ENCODE measurements around the gene GLS.

GLS gene

DNA sequence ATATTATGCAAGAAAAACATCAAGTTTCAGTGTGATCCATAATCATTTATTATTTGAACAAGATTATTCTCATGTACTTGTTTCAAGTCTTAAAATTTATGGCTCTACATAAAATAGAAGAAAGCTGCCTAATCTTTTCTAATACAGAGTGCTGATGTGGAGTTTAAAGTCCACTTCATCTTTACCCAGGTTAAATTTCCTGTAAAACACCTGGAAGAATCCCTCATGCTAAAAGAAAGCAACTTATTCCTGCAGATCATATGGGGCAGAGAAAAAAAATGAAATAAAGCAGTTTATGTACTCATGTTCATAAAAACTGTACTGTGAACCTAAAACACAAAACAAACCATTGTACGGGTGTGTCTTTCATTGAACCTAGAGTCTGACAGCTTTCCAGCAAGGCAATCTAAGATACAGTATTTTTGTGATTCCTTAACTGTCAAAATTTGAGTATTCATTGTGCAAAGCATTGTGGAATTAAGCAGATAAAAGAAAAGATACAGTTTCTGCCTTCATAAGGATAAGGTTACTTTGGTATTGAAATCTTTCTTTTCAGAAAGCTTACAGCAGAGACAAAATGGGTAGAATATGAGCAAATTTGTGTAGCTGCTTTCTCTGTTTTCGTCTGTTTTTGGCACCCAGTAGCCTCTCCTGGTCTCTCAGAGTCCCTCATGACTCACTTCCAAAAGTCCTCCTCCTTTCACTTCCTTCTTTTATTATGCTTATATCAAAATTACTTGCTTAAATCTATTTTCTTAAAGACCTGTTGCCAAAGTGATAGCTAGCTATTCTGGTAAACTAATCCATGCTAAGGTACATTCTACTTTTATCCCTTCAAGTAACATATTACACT is 26.9 kb upstream of the GLS start (continued):
- TF ChIP-seq, protein P1, sequence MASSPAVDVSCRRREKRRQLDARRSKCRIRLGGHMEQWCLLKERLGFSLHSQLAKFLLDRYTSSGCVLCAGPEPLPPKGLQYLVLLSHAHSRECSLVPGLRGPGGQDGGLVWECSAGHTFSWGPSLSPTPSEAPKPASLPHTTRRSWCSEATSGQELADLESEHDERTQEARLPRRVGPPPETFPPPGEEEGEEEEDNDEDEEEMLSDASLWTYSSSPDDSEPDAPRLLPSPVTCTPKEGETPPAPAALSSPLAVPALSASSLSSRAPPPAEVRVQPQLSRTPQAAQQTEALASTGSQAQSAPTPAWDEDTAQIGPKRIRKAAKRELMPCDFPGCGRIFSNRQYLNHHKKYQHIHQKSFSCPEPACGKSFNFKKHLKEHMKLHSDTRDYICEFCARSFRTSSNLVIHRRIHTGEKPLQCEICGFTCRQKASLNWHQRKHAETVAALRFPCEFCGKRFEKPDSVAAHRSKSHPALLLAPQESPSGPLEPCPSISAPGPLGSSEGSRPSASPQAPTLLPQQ (tag by site-specific recombination; IDR thresholded peaks at IDR 0.05) = no peak
- TF ChIP-seq YY1 (tag by site-specific recombination; IDR thresholded peaks at IDR 0.05) (no peak), ZNF132 (tag by site-specific recombination; IDR thresholded peaks at IDR 0.05; ENCODE audit: borderline replicate concordance) (no peak), ZNF2 (tag by site-specific recombination; IDR thresholded peaks at IDR 0.05) (no peak)
- TF ChIP-seq, protein P2, sequence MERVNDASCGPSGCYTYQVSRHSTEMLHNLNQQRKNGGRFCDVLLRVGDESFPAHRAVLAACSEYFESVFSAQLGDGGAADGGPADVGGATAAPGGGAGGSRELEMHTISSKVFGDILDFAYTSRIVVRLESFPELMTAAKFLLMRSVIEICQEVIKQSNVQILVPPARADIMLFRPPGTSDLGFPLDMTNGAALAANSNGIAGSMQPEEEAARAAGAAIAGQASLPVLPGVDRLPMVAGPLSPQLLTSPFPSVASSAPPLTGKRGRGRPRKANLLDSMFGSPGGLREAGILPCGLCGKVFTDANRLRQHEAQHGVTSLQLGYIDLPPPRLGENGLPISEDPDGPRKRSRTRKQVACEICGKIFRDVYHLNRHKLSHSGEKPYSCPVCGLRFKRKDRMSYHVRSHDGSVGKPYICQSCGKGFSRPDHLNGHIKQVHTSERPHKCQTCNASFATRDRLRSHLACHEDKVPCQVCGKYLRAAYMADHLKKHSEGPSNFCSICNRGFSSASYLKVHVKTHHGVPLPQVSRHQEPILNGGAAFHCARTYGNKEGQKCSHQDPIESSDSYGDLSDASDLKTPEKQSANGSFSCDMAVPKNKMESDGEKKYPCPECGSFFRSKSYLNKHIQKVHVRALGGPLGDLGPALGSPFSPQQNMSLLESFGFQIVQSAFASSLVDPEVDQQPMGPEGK (tag by site-specific recombination; IDR thresholded peaks at IDR 0.05) = no peak

DNA sequence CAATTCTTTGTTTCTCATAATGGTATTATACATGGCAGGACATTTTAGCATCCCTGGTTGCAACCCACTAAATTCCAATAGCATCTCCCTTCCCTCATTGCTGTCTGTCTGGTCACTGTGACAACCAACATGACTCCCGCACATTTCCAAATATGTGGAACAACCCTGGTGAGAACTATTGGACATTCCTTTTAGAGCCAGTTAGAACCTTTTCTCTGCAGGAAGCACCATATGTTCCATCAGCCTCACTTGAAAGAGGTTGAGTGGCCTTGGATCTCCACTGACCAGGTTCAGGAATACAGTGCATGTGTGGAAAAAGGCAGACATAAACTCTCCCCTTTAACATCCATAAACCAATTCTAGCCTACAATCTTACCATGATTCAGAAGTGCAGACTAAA is 25.9 kb upstream of the GLS start:
- Histone ChIP-seq H3K9me3 (ENCODE audit: control insufficient read depth, insufficient read depth, low read depth, low read length) (no peaks in the 10 kb centered on the region), H3K36me3 (ENCODE audit: control insufficient read depth in 2 of 2, insufficient read depth in 1 of 2, low read length in 2 of 2) (no peaks in the 10 kb centered on the region), H3K4me1 (ENCODE audit: control insufficient read depth, insufficient read depth, low read length) (0 out of 2 replicates have a peak, but pooled peaks cover 3% of the 10 kb centered on the region), H3K4me3 (ENCODE audit: low read depth, low read length) (no peak overlapping the region), H3K27ac (ENCODE audit: extremely low read depth, low read depth, low read length) (no peak overlapping the region)
- ChIA-PET POLR2A (no interaction called here), CTCF (no interaction called here)
- TF ChIP-seq ZNF391 (tag by site-specific recombination; IDR thresholded peaks at IDR 0.05; ENCODE audit: borderline replicate concordance, low read depth) (no peak), ZNF350 (tag by site-specific recombination; IDR thresholded peaks at IDR 0.05) (no peak), ZNF707 (tag by site-specific recombination; IDR thresholded peaks at IDR 0.05) (no peak), ZNF626 (tag by site-specific recombination; IDR thresholded peaks at IDR 0.05) (no peak), ZNF610 (tag by site-specific recombination; IDR thresholded peaks at IDR 0.05; ENCODE audit: borderline replicate concordance) (no peak), ZNF701 (tag by site-specific recombination; IDR thresholded peaks at IDR 0.05) (no peak), OVOL3 (tag by site-specific recombination; IDR thresholded peaks at IDR 0.05) (no peak), ZNF529 (tag by site-specific recombination; IDR thresholded peaks at IDR 0.05; ENCODE audit: insufficient replicate concordance) (no peak), ZNF211 (tag by site-specific recombination; IDR thresholded peaks at IDR 0.05; ENCODE audit: low read depth) (no peak)
- TF ChIP-seq, protein P3, sequence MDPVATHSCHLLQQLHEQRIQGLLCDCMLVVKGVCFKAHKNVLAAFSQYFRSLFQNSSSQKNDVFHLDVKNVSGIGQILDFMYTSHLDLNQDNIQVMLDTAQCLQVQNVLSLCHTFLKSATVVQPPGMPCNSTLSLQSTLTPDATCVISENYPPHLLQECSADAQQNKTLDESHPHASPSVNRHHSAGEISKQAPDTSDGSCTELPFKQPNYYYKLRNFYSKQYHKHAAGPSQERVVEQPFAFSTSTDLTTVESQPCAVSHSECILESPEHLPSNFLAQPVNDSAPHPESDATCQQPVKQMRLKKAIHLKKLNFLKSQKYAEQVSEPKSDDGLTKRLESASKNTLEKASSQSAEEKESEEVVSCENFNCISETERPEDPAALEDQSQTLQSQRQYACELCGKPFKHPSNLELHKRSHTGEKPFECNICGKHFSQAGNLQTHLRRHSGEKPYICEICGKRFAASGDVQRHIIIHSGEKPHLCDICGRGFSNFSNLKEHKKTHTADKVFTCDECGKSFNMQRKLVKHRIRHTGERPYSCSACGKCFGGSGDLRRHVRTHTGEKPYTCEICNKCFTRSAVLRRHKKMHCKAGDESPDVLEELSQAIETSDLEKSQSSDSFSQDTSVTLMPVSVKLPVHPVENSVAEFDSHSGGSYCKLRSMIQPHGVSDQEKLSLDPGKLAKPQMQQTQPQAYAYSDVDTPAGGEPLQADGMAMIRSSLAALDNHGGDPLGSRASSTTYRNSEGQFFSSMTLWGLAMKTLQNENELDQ (tag by site-specific recombination; IDR thresholded peaks at IDR 0.05; ENCODE audit: low read depth) = no peak

DNA sequence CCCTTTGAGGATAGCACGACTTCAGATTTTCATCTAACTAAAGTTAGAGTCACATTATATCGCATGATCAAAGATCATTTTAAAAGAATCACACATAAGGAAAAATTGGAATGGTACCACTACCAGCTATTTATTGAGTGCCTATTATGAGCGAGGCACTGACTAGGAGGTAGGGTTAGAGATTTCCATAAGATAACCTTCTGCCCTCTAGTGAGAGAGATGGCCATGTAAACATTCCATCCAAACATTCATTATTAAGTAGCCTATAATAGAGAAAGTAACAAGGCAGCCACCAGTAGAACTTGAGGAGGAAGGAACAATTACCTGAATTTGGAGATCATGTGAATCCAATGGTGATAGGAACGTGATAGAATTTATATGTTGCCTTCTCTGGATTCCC is 25.4 kb upstream of the GLS start:
- TF ChIP-seq ZNF510 (tag by site-specific recombination; IDR thresholded peaks at IDR 0.05; ENCODE audit: insufficient replicate concordance) (no peak), YY2 (tag by site-specific recombination; IDR thresholded peaks at IDR 0.05) (no peak), ZNF623 (tag by site-specific recombination; IDR thresholded peaks at IDR 0.05) (no peak), YY1 (tag by site-specific recombination; IDR thresholded peaks at IDR 0.05) (no peak), ZNF350 (tag by site-specific recombination; IDR thresholded peaks at IDR 0.05) (no peak), ZNF707 (tag by site-specific recombination; IDR thresholded peaks at IDR 0.05) (no peak), ZNF157 (tag by site-specific recombination; IDR thresholded peaks at IDR 0.05) (no peak), ZNF423 (tag by site-specific recombination; IDR thresholded peaks at IDR 0.05) (no peak)
- TF ChIP-seq, protein P4, sequence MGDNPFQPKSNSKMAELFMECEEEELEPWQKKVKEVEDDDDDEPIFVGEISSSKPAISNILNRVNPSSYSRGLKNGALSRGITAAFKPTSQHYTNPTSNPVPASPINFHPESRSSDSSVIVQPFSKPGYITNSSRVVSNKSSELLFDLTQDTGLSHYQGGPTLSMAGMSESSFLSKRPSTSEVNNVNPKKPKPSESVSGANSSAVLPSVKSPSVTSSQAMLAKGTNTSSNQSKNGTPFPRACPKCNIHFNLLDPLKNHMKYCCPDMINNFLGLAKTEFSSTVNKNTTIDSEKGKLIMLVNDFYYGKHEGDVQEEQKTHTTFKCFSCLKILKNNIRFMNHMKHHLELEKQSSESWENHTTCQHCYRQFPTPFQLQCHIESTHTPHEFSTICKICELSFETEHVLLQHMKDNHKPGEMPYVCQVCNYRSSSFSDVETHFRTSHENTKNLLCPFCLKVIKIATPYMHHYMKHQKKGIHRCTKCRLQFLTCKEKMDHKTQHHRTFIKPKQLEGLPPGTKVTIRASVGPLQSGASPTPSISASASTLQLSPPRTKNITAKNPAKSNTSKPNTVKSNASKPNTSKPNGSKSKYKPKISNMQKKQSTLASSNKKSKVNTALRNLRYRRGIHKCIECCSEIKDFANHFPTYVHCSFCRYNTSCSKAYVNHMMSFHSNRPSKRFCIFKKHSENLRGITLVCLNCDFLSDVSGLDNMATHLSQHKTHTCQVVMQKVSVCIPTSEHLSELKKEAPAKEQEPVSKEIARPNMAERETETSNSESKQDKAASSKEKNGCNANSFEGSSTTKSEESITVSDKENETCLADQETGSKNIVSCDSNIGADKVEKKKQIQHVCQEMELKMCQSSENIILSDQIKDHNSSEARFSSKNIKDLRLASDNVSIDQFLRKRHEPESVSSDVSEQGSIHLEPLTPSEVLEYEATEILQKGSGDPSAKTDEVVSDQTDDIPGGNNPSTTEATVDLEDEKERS (tag by site-specific recombination; IDR thresholded peaks at IDR 0.05) = no peak
- TF ChIP-seq, protein P5, sequence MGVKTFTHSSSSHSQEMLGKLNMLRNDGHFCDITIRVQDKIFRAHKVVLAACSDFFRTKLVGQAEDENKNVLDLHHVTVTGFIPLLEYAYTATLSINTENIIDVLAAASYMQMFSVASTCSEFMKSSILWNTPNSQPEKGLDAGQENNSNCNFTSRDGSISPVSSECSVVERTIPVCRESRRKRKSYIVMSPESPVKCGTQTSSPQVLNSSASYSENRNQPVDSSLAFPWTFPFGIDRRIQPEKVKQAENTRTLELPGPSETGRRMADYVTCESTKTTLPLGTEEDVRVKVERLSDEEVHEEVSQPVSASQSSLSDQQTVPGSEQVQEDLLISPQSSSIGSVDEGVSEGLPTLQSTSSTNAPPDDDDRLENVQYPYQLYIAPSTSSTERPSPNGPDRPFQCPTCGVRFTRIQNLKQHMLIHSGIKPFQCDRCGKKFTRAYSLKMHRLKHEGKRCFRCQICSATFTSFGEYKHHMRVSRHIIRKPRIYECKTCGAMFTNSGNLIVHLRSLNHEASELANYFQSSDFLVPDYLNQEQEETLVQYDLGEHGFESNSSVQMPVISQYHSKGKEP (tag by site-specific recombination; IDR thresholded peaks at IDR 0.05) = no peak
- POLR2A ChIA-PET = no interaction called here
- Histone ChIP-seq H3K4me3 (ENCODE audit: low read depth, low read length) (no peak overlapping the region), H3K27ac (ENCODE audit: extremely low read depth, low read depth, low read length) (no peak overlapping the region), H3K9me3 (ENCODE audit: control insufficient read depth, insufficient read depth, low read depth, low read length) (no peaks in the 10 kb centered on the region), H3K36me3 (ENCODE audit: control insufficient read depth in 2 of 2, insufficient read depth in 1 of 2, low read length in 2 of 2) (no peaks in the 10 kb centered on the region), H3K4me1 (ENCODE audit: control insufficient read depth, insufficient read depth, low read length) (0 out of 2 replicates have a peak, but pooled peaks cover 3% of the 10 kb centered on the region)
- CTCF ChIA-PET = no interaction called here

Measured in HEK293 (cell line).